Stomach (tissue), 9 donors: ENCODE results near the gene GPC6. TPM values are rescaled to one million over a fixed set of nuclear protein-coding genes. Genes with fewer than 3 reads are reported as not detected.

Source experiments
- DNase-seq, 2 donors: peaks; one replicate each; pipeline versions ENCODE4 v3.0.0 to v3.0.0-alpha.2; 2013 to 2019
- H3K27ac ChIP-seq, 5 donors: fragments of 200-600 bp in 4 of 5; sonication (generic) in 4 of 5; one replicate each; pipeline ENCODE4 v1.5.1; 2013 to 2019; ENCODE audit warnings: mild to moderate bottlenecking in 1 of 5, moderate library complexity in 1 of 5
- H3K27me3 ChIP-seq, 3 donors: fragments of 200-600 bp; sonication (generic); one replicate each; pipeline ENCODE4 v1.5.1; 2017 to 2019; ENCODE audit warnings: mixed run types in 1 of 3
- H3K36me3 ChIP-seq, 4 donors: fragments of 200-600 bp; sonication (generic); 1 replicate in 3 of 4; 2 replicates in 1 of 4; pipeline ENCODE4 v1.5.1; 2016 to 2019
- H3K4me1 ChIP-seq, 4 donors: fragments of 200-600 bp; sonication (generic); one replicate each; pipeline ENCODE4 v1.5.1; 2016 to 2019
- H3K4me3 ChIP-seq, 4 donors: fragments of 200-600 bp; sonication (generic) in 3 of 4; one replicate each; pipeline ENCODE4 v1.5.1; 2016 to 2019; ENCODE audit warnings: mild to moderate bottlenecking in 1 of 4
- H3K9me3 ChIP-seq, 4 donors: fragments of 200-600 bp; sonication (generic); one replicate each; pipeline ENCODE4 v1.5.1; 2016 to 2019
- EP300 ChIP-seq: sonication (generic); formaldehyde crosslinking; IDR thresholded peaks from one replicate; pipeline ENCODE4 v1.6.1; 2017; ENCODE audit warnings: antibody characterized with exemption
- POLR2A ChIP-seq, 4 donors: fragments of 450-650 bp; IDR thresholded peaks; one replicate each; pipeline ENCODE4 v1.6.1; 2016; ENCODE audit warnings: antibody characterized with exemption in 4 of 4, control low read depth in 2 of 4, mild to moderate bottlenecking in 1 of 4, moderate library complexity in 1 of 4
- POLR2AphosphoS5 ChIP-seq, 3 donors: sonication (generic); formaldehyde crosslinking; IDR thresholded peaks; one replicate each; pipeline ENCODE4 v1.6.1; 2016; ENCODE audit warnings: antibody characterized with exemption in 3 of 3
- WGBS, 5 donors: extraction: QIAGEN DNeasy Blood & Tissue Kit in 3 of 5; methylation state at CpG; one replicate each; pipeline versions ENCODE4 v1.1.5 to v1.1.7; 2013 to 2018; 5-methylcytosine and 5-hydroxymethylcytosine counted together
- intact Hi-C: fragments of 100-400 bp; cut with DNase I; formaldehyde crosslinking; loops from one replicate; pipeline ENCODE4 v1.15.1; 2023; ENCODE audit warnings: low total_unique reads
- polyA plus RNA-seq, 3 donors: library from polyadenylated mRNA; stranded (reverse); fragments of 200-250 nt; gene quantifications; one replicate each; pipeline ENCODE4 v1.2.3, GENCODE V29; 2013
- total RNA-seq, 5 donors: library from RNA; depleted of rRNA; stranded (reverse); fragments of >200 nt; gene quantifications; one replicate each; pipeline versions ENCODE4 v1.1.0 to v1.2.3, GENCODE V29; 2014 to 2016
- TF ChIP-seq, protein P1 (sequence below), 7 experiments: fragments of 450-650 bp in 4 of 7; fragments of 200-600 bp in 3 of 7; sonication (generic) in 3 of 7; IDR thresholded peaks; one replicate each; pipeline ENCODE4 v1.5.1; 2016 to 2019; ENCODE audit warnings: antibody characterized with exemption in 7 of 7, control low read depth in 2 of 7, mild to moderate bottlenecking in 1 of 7
- donor health status: healthy with polysubstance abuse.
- donor health status: Bipolar disorder and iron deficiency.
- donor health status: healthy.

Gene GPC6
- total and polyA plus RNA-seq, 8 donors: 0.70 to 52.7 (median 5.6) TPM

DNA sequence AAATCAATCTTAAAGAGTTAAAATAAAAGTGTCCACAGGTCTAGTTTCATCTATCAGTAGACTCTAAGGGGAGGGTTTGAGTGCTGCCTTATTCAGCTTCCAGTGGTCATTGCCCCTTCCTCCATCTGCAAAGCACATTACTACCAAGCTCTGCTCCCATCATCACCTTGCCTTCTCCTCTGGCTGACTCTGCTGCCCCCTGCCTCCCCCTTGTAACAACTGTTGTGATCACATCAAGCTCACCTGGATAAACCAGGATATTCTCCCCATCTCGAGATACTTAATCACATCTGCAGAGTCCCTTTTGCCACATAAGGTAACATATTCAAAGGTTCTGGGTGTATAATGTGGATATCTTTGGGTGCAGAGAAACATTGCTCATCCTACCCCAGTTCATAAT is 43.3 kb upstream of the GPC6 start:
- H3K4me1 ChIP-seq: no peaks in the 10 kb centered on the region

DNA sequence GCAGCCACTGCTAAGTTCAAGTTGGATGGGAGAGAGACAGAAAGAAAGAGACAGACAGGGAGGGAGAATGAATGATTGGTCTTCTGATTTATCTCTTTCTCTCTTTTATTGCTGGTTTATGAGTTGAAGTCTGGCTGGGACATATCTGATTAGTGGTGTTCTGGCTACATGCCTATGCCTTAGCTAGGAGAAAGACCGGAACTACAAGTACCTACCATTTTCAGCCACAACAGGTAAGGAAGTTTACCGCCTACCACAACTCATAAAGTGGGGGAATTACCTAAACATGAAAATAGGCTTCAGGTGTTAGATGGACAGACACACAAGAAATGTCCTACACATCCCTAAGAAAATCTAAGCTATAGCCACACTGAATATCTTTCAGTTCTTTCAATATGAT is 36.6 kb upstream of the GPC6 start:
- 83 to 95% (median 90%) methylated on average over 2 of the region's 2 CpGs for WGBS, 5 donors
- H3K9me3 ChIP-seq: peaks cover 0 to 17% (median 7%) of the 10 kb centered on the region in 4 donors
- H3K36me3 ChIP-seq: no peaks in the 10 kb centered on the region
- H3K4me1 ChIP-seq: no peaks in the 10 kb centered on the region
- H3K27ac ChIP-seq: no peak overlapping the region
- no peak for TF ChIP-seq EP300
- DNase-seq: no peak
- H3K27me3 ChIP-seq: no peaks in the 10 kb centered on the region
- intact Hi-C loops: loop anchor here (10.0 kb wide), 1 partner anchor 905 kb away; no protein-coding TSS in a partner anchor
- no peak overlapping the region for H3K4me3 ChIP-seq

More for the DNA sequence above, 43.3 kb upstream of the GPC6 start:
- no peak overlapping the region for H3K27ac ChIP-seq
- intact Hi-C loops: no loop called here
- H3K27me3 ChIP-seq: no peaks in the 10 kb centered on the region
- 60 to 76% (median 65%) methylated on average over 1 of the region's 1 CpG for WGBS, 5 donors
- no peak overlapping the region for H3K4me3 ChIP-seq
- no peak for DNase-seq
- TF ChIP-seq POLR2AphosphoS5 (IDR thresholded peaks at IDR 0.05) (no peak), EP300 (no peak), POLR2A (IDR thresholded peaks at IDR 0.05) (no peak)
- TF ChIP-seq, protein P1, sequence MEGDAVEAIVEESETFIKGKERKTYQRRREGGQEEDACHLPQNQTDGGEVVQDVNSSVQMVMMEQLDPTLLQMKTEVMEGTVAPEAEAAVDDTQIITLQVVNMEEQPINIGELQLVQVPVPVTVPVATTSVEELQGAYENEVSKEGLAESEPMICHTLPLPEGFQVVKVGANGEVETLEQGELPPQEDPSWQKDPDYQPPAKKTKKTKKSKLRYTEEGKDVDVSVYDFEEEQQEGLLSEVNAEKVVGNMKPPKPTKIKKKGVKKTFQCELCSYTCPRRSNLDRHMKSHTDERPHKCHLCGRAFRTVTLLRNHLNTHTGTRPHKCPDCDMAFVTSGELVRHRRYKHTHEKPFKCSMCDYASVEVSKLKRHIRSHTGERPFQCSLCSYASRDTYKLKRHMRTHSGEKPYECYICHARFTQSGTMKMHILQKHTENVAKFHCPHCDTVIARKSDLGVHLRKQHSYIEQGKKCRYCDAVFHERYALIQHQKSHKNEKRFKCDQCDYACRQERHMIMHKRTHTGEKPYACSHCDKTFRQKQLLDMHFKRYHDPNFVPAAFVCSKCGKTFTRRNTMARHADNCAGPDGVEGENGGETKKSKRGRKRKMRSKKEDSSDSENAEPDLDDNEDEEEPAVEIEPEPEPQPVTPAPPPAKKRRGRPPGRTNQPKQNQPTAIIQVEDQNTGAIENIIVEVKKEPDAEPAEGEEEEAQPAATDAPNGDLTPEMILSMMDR (IDR thresholded peaks at IDR 0.05): no peak
- H3K36me3 ChIP-seq: no peaks in the 10 kb centered on the region
- no peaks in the 10 kb centered on the region for H3K9me3 ChIP-seq

DNA sequence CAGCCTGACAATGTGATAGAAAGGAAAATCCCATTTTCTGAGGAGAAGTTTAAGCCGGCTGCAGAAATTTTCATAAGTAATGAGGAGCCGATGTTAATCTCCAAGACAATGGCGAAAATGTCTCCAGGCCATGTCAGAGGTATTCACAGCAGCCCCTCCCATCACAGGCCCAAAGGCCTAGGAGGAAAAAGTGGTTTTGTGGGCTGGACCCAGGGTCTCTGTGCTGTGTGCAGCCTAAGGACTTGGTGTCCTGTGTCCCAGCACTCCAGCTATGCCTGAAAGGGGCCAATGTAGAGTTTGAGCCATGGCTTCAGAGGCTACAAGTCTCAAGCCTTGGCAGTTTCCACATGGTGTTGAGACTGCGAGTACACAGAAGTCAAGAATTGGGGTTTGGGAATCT is 32.9 kb upstream of the GPC6 start:
- Histone ChIP-seq H3K4me1 (no peaks in the 10 kb centered on the region), H3K36me3 (no peaks in the 10 kb centered on the region), H3K9me3 (peaks cover 0 to 17% (median 8%) of the 10 kb centered on the region in 4 donors), H3K27ac (no peak overlapping the region), H3K4me3 (no peak overlapping the region), H3K27me3 (no peaks in the 10 kb centered on the region)
- no peak for TF ChIP-seq EP300
- TF ChIP-seq POLR2AphosphoS5 (IDR thresholded peaks at IDR 0.05): no peak
- TF ChIP-seq, protein P1 (IDR thresholded peaks at IDR 0.05): no peak
- no peak for TF ChIP-seq POLR2A (IDR thresholded peaks at IDR 0.05)
- 92 to 95% (median 95%) methylated on average over 4 of the region's 4 CpGs for WGBS, 5 donors
- no peak for DNase-seq
- intact Hi-C loops: loop anchor here (10.0 kb wide), 1 partner anchor 909 kb away; no protein-coding TSS in a partner anchor

DNA sequence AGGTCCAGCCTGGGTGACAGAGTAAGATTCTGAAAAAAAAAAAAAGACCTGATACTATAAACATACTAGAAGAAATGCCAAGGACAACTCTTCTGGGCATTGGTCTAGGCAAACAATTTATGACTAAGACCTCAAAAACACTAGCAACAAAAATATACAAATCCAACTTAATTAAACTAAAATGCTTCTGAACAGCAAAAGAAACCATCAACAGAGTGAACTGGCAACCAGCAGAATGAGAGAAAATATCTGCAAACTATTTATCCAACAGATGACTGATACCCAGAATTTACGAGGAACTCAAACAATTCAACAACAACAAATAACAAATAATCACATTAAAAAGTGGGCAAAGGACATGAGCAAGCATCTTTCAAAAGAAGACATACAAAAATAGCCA is 26.8 kb upstream of the GPC6 start:
- Histone ChIP-seq H3K27me3 (no peaks in the 10 kb centered on the region), H3K4me3 (no peak overlapping the region), H3K27ac (no peak overlapping the region), H3K9me3 (peaks cover 0 to 6% (median 3%) of the 10 kb centered on the region in 4 donors), H3K36me3 (no peaks in the 10 kb centered on the region), H3K4me1 (no peaks in the 10 kb centered on the region)
- WGBS, 5 donors: 63 to 75% (median 71%) methylated on average over 1 of the region's 1 CpG
- intact Hi-C loops: loop anchor here (10.0 kb wide), 1 partner anchor 915 kb away; no protein-coding TSS in a partner anchor
- TF ChIP-seq POLR2AphosphoS5 (IDR thresholded peaks at IDR 0.05): no peak
- TF ChIP-seq, protein P1 (IDR thresholded peaks at IDR 0.05): no peak
- TF ChIP-seq POLR2A (IDR thresholded peaks at IDR 0.05): no peak
- no peak for TF ChIP-seq EP300
- no peak for DNase-seq

DNA sequence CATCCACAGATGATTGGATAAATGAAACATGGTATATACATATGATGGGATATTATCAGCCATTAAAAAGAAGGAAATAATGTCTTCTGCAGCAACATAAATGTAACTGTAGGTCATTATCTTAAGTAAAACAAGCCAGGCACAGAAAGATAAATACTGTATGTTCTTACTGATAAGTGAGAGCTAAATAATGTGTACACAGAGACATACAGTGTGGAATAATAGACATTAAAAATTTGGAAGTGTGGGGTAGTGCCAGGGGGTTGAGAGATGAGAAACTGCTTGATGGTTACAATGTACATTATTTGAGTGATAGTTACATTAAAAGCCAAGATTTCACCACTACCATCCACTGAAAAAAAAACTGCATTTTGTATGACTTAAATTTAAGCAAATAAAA is 26.0 kb upstream of the GPC6 start:
- intact Hi-C loops: no loop called here
- Histone ChIP-seq H3K36me3 (no peaks in the 10 kb centered on the region), H3K4me3 (no peak overlapping the region), H3K27ac (no peak overlapping the region), H3K27me3 (no peaks in the 10 kb centered on the region), H3K9me3 (peaks cover 0 to 6% (median 0%) of the 10 kb centered on the region in 4 donors), H3K4me1 (no peaks in the 10 kb centered on the region)
- no peak for TF ChIP-seq POLR2AphosphoS5 (IDR thresholded peaks at IDR 0.05)
- no peak for DNase-seq
